COLO829 (cell line): ENCODE measurements around the gene TUBB3.
"Not testable (repeated sequence)": the region's sequence is repeated elsewhere in the genome, so short reads cannot be mapped to it uniquely, and the experiment has no call there.

ENCODE experiments used
- DNase-seq: peaks from one replicate; pipeline ENCODE4 v3.0.0; 2012; ENCODE audit warnings: low spot score

TUBB3 gene

GRCh38 chr16:89902980-89903379, 20.2 kb upstream of the TUBB3 start:
- DNase-seq, result no peak

- no peak for DNase-seq
These were observed 19.1 kb upstream of the TUBB3 start for GRCh38 chr16:89903908-89904515.

GRCh38 chr16:89904606-89905510, 18.3 kb upstream of the TUBB3 start:
- no peak for DNase-seq

- peak; percentile 60 for DNase-seq
These were observed 17.5 kb upstream of the TUBB3 start for GRCh38 chr16:89905511-89906139.

- DNase-seq, result peak; percentile 84
These were observed 16.8 kb upstream of the TUBB3 start for GRCh38 chr16:89906140-89907025.

GRCh38 chr16:89907055-89907814, 15.9 kb upstream of the TUBB3 start:
- no peak for DNase-seq

- no peak for DNase-seq
These were observed 14.9 kb upstream of the TUBB3 start for GRCh38 chr16:89908236-89908635.

- no peak for DNase-seq
These were observed 13.1 kb upstream of the TUBB3 start for GRCh38 chr16:89909777-89910716.

GRCh38 chr16:89910717-89911354, 12.3 kb upstream of the TUBB3 start:
- DNase-seq, result no peak

GRCh38 chr16:89911375-89911774, 11.8 kb upstream of the TUBB3 start:
- DNase-seq, result no peak

GRCh38 chr16:89912143-89912542, 11.0 kb upstream of the TUBB3 start:
- DNase-seq, result no peak

- DNase-seq, result no peak
These were observed 10.5 kb upstream of the TUBB3 start for GRCh38 chr16:89912627-89913026.

GRCh38 chr16:89913408-89914387, 9.4 kb upstream of the TUBB3 start:
- no peak for DNase-seq

GRCh38 chr16:89914642-89915285, 8.4 kb upstream of the TUBB3 start:
- DNase-seq, result not testable (repeated sequence)

GRCh38 chr16:89915303-89916232, 7.6 kb upstream of the TUBB3 start:
- DNase-seq, result no peak

GRCh38 chr16:89917773-89918452, 5.2 kb upstream of the TUBB3 start:
- DNase-seq, result peak; percentile 69
